H9 (cell line): ENCODE measurements around the gene VGLL3. TPM values are rescaled to one million over a fixed set of nuclear protein-coding genes. Genes with fewer than 3 reads are reported as not detected.

Source experiments
- DNase-seq: peaks from one replicate; pipeline ENCODE4 v3.0.0-alpha.2; 2017
- H2AFZ ChIP-seq: one replicate; pipeline ENCODE4 v1.6.1; 2013; ENCODE audit warnings: mild to moderate bottlenecking, low read length, control low read depth, moderate library complexity
- H2AK5ac ChIP-seq: 2 replicates; pipeline ENCODE4 v1.6.1; 2013; ENCODE audit warnings: low read length, control low read depth, mixed read lengths; ENCODE audit not compliant: insufficient read length
- H2BK120ac ChIP-seq: one replicate; pipeline ENCODE4 v1.6.1; 2013; ENCODE audit warnings: low read depth, mild to moderate bottlenecking, low read length, control low read depth, inconsistent platforms; ENCODE audit not compliant: poor library complexity, severe bottlenecking
- H2BK12ac ChIP-seq: 2 replicates; pipeline ENCODE4 v1.6.1; 2013; ENCODE audit warnings: low read length, control low read depth, mixed read lengths, low read depth; ENCODE audit not compliant: insufficient read length
- H2BK15ac ChIP-seq: 2 replicates; pipeline ENCODE4 v1.6.1; 2013; ENCODE audit warnings: low read depth, low read length, control low read depth
- H2BK20ac ChIP-seq: one replicate; pipeline ENCODE4 v1.6.1; 2013; ENCODE audit warnings: low read depth, mild to moderate bottlenecking, low read length, control low read depth, inconsistent platforms; ENCODE audit not compliant: poor library complexity, severe bottlenecking
- H2BK5ac ChIP-seq: 2 replicates; pipeline ENCODE4 v1.6.1; 2013; ENCODE audit warnings: low read length, control low read depth, mixed read lengths; ENCODE audit not compliant: insufficient read length
- H3K14ac ChIP-seq: 2 replicates; pipeline ENCODE4 v1.6.1; 2013; ENCODE audit warnings: low read length, control low read depth; ENCODE audit not compliant: insufficient read depth
- H3K18ac ChIP-seq: 2 replicates; pipeline ENCODE4 v1.6.1; 2013; ENCODE audit warnings: low read depth, mild to moderate bottlenecking, mixed read lengths, low read length, control low read depth; ENCODE audit not compliant: insufficient read length
- H3K23ac ChIP-seq: 2 replicates; pipeline ENCODE4 v1.6.1; 2013; ENCODE audit warnings: low read length, control low read depth, mixed read lengths, low read depth; ENCODE audit not compliant: insufficient read length
- H3K23me2 ChIP-seq: 2 replicates; pipeline ENCODE4 v1.6.1; 2013; ENCODE audit warnings: low read depth, mild to moderate bottlenecking, mixed read lengths, low read length, control low read depth; ENCODE audit not compliant: insufficient read length, poor library complexity, severe bottlenecking
- H3K27ac ChIP-seq: 2 replicates; pipeline ENCODE4 v1.5.1; 2013; ENCODE audit warnings: low read length, control low read depth, mixed read lengths, low read depth; ENCODE audit not compliant: insufficient read length
- H3K27me3 ChIP-seq: 2 replicates; pipeline ENCODE4 v1.6.1; 2013; ENCODE audit warnings: low read length, control low read depth, inconsistent platforms; ENCODE audit not compliant: insufficient read depth
- H3K4ac ChIP-seq: 2 replicates; pipeline ENCODE4 v1.6.1; 2013; ENCODE audit warnings: low read depth, mild to moderate bottlenecking, control low read depth, inconsistent platforms, low read length, moderate library complexity
- H3K4me1 ChIP-seq: 2 replicates; pipeline ENCODE4 v1.6.1; 2013; ENCODE audit warnings: low read length, control low read depth, inconsistent platforms; ENCODE audit not compliant: insufficient read depth
- H3K4me2 ChIP-seq: 2 replicates; pipeline ENCODE4 v1.6.1; 2013; ENCODE audit warnings: low read length, control low read depth, mixed read lengths; ENCODE audit not compliant: insufficient read length, insufficient read depth
- H3K56ac ChIP-seq: 2 replicates; pipeline ENCODE4 v1.6.1; 2013; ENCODE audit warnings: low read depth, mild to moderate bottlenecking, mixed read lengths, low read length, control low read depth; ENCODE audit not compliant: insufficient read length
- H3K79me1 ChIP-seq: 2 replicates; pipeline ENCODE4 v1.6.1; 2013; ENCODE audit warnings: low read depth, mild to moderate bottlenecking, moderate library complexity, low read length, control low read depth, inconsistent platforms; ENCODE audit not compliant: insufficient read depth, poor library complexity, severe bottlenecking
- H3K79me2 ChIP-seq: 2 replicates; pipeline ENCODE4 v1.6.1; 2013; ENCODE audit warnings: low read length, control low read depth, inconsistent platforms; ENCODE audit not compliant: insufficient read depth
- H3K9ac ChIP-seq: 2 replicates; pipeline ENCODE4 v1.6.1; 2013; ENCODE audit warnings: low read length, control low read depth, mixed read lengths; ENCODE audit not compliant: insufficient read length; ENCODE audit errors: extremely low read depth
- H3K9me3 ChIP-seq: one replicate; pipeline ENCODE4 v1.6.1; 2013; ENCODE audit warnings: low read depth, low read length, inconsistent platforms; ENCODE audit not compliant: control insufficient read depth
- H3T11ph ChIP-seq: one replicate; pipeline ENCODE4 v1.6.1; 2013; ENCODE audit warnings: mild to moderate bottlenecking, low read length, control low read depth, inconsistent platforms
- H4K20me1 ChIP-seq: one replicate; pipeline ENCODE4 v1.6.1; 2013; ENCODE audit not compliant: control insufficient read depth, insufficient read length, insufficient read depth
- H4K5ac ChIP-seq: 2 replicates; pipeline ENCODE4 v1.6.1; 2013; ENCODE audit warnings: low read depth, mild to moderate bottlenecking, mixed read lengths, low read length, control low read depth; ENCODE audit not compliant: insufficient read length
- H4K8ac ChIP-seq: replicated peaks from 2 replicates; pipeline ENCODE4 v1.6.1; 2013; ENCODE audit warnings: low read length, control low read depth, mixed read lengths, low read depth; ENCODE audit not compliant: insufficient read length
- H4K91ac ChIP-seq: 2 replicates; pipeline ENCODE4 v1.6.1; 2013; ENCODE audit warnings: low read depth, mild to moderate bottlenecking, moderate library complexity, mixed read lengths, low read length, control low read depth; ENCODE audit not compliant: insufficient read length
- H3K27ac Mint-ChIP-seq, 3 experiments: 2 replicates in 2 of 3; 3 replicates in 1 of 3; pipeline ENCODE4 v1.8.0; 2020 to 2021; ENCODE audit warnings: mixed read lengths in 3 of 3, mild to moderate bottlenecking in 1 of 3, moderate library complexity in 1 of 3
- H3K27me3 Mint-ChIP-seq: 2 replicates; pipeline ENCODE4 v1.8.0; 2021; ENCODE audit warnings: low read depth, mild to moderate bottlenecking, moderate library complexity, mixed read lengths
- H3K36me3 Mint-ChIP-seq, 3 experiments: 2 replicates in 2 of 3; 3 replicates in 1 of 3; pipeline ENCODE4 v1.8.0; 2020 to 2021; ENCODE audit warnings: low read depth in 3 of 3, mixed read lengths in 3 of 3; ENCODE audit not compliant: insufficient read depth in 1 of 3
- H3K4me1 Mint-ChIP-seq, 2 experiments: 2 replicates each; pipeline ENCODE4 v1.8.0; 2020; ENCODE audit warnings: mixed read lengths in 2 of 2
- H3K4me3 Mint-ChIP-seq, 2 experiments: 2 replicates in 1 of 2; 3 replicates in 1 of 2; pipeline ENCODE4 v1.8.0; 2020 to 2021; ENCODE audit warnings: mild to moderate bottlenecking in 2 of 2, mixed read lengths in 2 of 2, moderate library complexity in 1 of 2
- H3K9me3 Mint-ChIP-seq, 2 experiments: 2 replicates in 1 of 2; 3 replicates in 1 of 2; pipeline ENCODE4 v1.8.0; 2020; ENCODE audit warnings: mild to moderate bottlenecking in 2 of 2, mixed read lengths in 2 of 2, moderate library complexity in 1 of 2
- WGBS: extraction: QIAGEN DNeasy Blood & Tissue Kit; methylation state at CpG from one replicate; pipeline ENCODE4 v1.1.7; 2013; ENCODE audit warnings: missing lambda C conversion rate, low lambda C conversion rate, mixed read lengths; ENCODE audit not compliant: insufficient read length; ENCODE audit errors: extremely low coverage; 5-methylcytosine and 5-hydroxymethylcytosine counted together
- total RNA-seq: library from RNA; stranded (reverse); gene quantifications from 2 replicates; pipeline ENCODE4 v1.2.1, GENCODE V29; 2021
- TF ChIP-seq, protein P1 (sequence below): fragments of 200-600 bp; sonication (generic); conservative IDR thresholded peaks from 3 replicates; pipeline ENCODE4 v1.8.0; 2021; ENCODE audit warnings: antibody characterized with exemption, mild to moderate bottlenecking

The VGLL3 gene
- total RNA-seq, 1 experiment from 2014 or later: 19.7 TPM

- Histone ChIP-seq H3K23me2 (no peaks in the 10 kb centered on the region), H4K5ac (no peak overlapping the region), H2BK5ac (no peak overlapping the region), H2AFZ (no peak overlapping the region), H3K9ac (no peak overlapping the region), H4K91ac (no peak overlapping the region), H2BK15ac (no peak overlapping the region), H2BK120ac (no peak overlapping the region), H3K4me1 (no peaks in the 10 kb centered on the region), H3K18ac (no peak overlapping the region), H3K27me3 (no peaks in the 10 kb centered on the region), H3K9me3 (no peaks in the 10 kb centered on the region), H3T11ph (no peak overlapping the region), H3K79me2 (no peaks in the 10 kb centered on the region), H3K4me2 (no peak overlapping the region), H4K8ac (no peak overlapping the region), H3K56ac (no peak overlapping the region), H2BK12ac (no peak overlapping the region), H3K23ac (no peak overlapping the region), H2BK20ac (no peak overlapping the region), H3K27ac (no peak overlapping the region), H3K14ac (no peak overlapping the region), H2AK5ac (no peak overlapping the region), H4K20me1 (no peaks in the 10 kb centered on the region), H3K4ac (no peak overlapping the region), H3K79me1 (no peaks in the 10 kb centered on the region)
- no peak overlapping the region for H3K4me3 Mint-ChIP-seq
- DNase-seq: no peak
- no peaks in the 10 kb centered on the region for H3K36me3 Mint-ChIP-seq
- no peaks in the 10 kb centered on the region for H3K27me3 Mint-ChIP-seq
- H3K27ac Mint-ChIP-seq: no peak overlapping the region
- no CpG with 5 or more reads among the region's 3 CpGs for WGBS
- TF ChIP-seq, protein P1, sequence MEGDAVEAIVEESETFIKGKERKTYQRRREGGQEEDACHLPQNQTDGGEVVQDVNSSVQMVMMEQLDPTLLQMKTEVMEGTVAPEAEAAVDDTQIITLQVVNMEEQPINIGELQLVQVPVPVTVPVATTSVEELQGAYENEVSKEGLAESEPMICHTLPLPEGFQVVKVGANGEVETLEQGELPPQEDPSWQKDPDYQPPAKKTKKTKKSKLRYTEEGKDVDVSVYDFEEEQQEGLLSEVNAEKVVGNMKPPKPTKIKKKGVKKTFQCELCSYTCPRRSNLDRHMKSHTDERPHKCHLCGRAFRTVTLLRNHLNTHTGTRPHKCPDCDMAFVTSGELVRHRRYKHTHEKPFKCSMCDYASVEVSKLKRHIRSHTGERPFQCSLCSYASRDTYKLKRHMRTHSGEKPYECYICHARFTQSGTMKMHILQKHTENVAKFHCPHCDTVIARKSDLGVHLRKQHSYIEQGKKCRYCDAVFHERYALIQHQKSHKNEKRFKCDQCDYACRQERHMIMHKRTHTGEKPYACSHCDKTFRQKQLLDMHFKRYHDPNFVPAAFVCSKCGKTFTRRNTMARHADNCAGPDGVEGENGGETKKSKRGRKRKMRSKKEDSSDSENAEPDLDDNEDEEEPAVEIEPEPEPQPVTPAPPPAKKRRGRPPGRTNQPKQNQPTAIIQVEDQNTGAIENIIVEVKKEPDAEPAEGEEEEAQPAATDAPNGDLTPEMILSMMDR: no peak
- no peaks in the 10 kb centered on the region for H3K4me1 Mint-ChIP-seq
- H3K9me3 Mint-ChIP-seq: no peaks in the 10 kb centered on the region; a peak in 1 of 5 replicates
Measured at GRCh38 chr3:87037652-87038051, 46.7 kb upstream of the VGLL3 start.
